K562 (cell line): ENCODE results near the gene LSP1. TPM values are rescaled to one million over a fixed set of nuclear protein-coding genes. Genes with fewer than 3 reads are reported as not detected.

Experiments
- ATAC-seq: fragments of 200-7000 bp; cut with Tn5 transposase; 3 replicates; pipeline ENCODE4 v1.9.1; 2020; ENCODE audit warnings: moderate library complexity
- BruUV-seq: library from RNA; stranded (reverse); fragments of 400-500 nt; replicated peaks from 2 replicates; lab custom pipeline; 2021; lab: Mats Ljungman, UMichigan
- CTCF ChIA-PET: fragments of 300-600 bp; formaldehyde crosslinking; extraction: SDS; loops from one replicate; lab custom pipeline; 2021; ENCODE audit warnings: low intra/inter-chr PET ratio; lab: Yijun Ruan, JAX
- POLR2A ChIA-PET: fragments of 300-600, 350-650 bp; sonication (Branson Sonifier 250); formaldehyde crosslinking; extraction: SDS; loops from one replicate; lab custom pipeline; 2021; ENCODE audit warnings: antibody characterized with exemption, inconsistent platforms; lab: Yijun Ruan, JAX
- DNase-seq, 4 experiments: peaks; one replicate each; pipeline versions ENCODE4 v3.0.0 to v3.0.0-alpha.2; 2011 to 2018; ENCODE audit warnings: low spot score in 3 of 4, mixed read lengths in 3 of 4; ENCODE audit errors: extremely low read depth in 1 of 4
- FAIRE-seq: peaks from 2 replicates; lab custom pipeline; 2011; peaks lifted over from hg19 to GRCh38; lab: Jason Lieb, UNC
- H2AFZ ChIP-seq: 2 replicates; pipeline ENCODE4 v1.6.0; 2011; ENCODE audit warnings: low read depth, low read length, control low read depth, inconsistent platforms
- H3K27ac ChIP-seq: fragments of 200-600 bp; 3 replicates; pipeline ENCODE4 v1.8.0; 2011; ENCODE audit warnings: low read depth, mild to moderate bottlenecking, control low read depth, inconsistent platforms, low read length, moderate library complexity, mixed read lengths; ENCODE audit errors: extremely low read depth
- H3K27me3 ChIP-seq, 2 experiments: fragments of 300-600 bp in 1 of 2; 2 replicates in 1 of 2; 3 replicates in 1 of 2; pipeline versions ENCODE4 v1.6.0 to v1.8.0; 2011; ENCODE audit warnings: inconsistent platforms in 2 of 2, low read length in 2 of 2, mild to moderate bottlenecking in 1 of 2, mixed read lengths in 1 of 2, moderate library complexity in 1 of 2; ENCODE audit not compliant: control insufficient read depth in 2 of 2, insufficient read depth in 2 of 2
- H3K36me3 ChIP-seq: fragments of 300-600 bp; 3 replicates; pipeline ENCODE4 v1.8.0; 2011; ENCODE audit warnings: mild to moderate bottlenecking, low read length, inconsistent platforms; ENCODE audit not compliant: control insufficient read depth, insufficient read depth
- H3K4me1 ChIP-seq, 2 experiments: fragments of 200-600 bp in 1 of 2; replicated peaks in 1 of 2; 2 replicates in 1 of 2; 3 replicates in 1 of 2; pipeline versions ENCODE4 v1.5.1 to v1.8.0; 2011; ENCODE audit warnings: inconsistent platforms in 2 of 2, low read length in 2 of 2, mild to moderate bottlenecking in 1 of 2, mixed read lengths in 1 of 2, moderate library complexity in 1 of 2; ENCODE audit not compliant: control insufficient read depth in 2 of 2, insufficient read depth in 2 of 2
- H3K4me2 ChIP-seq: 2 replicates; pipeline ENCODE4 v1.6.1; 2011; ENCODE audit warnings: low read length, control low read depth, inconsistent platforms, mixed read lengths; ENCODE audit not compliant: insufficient read depth
- H3K4me3 ChIP-seq: fragments of 200-600 bp; sonication (generic), shearing (Covaris generic); 2 replicates; pipeline ENCODE4 v1.5.1; 2016; ENCODE audit warnings: control low read depth, inconsistent platforms
- H3K79me2 ChIP-seq: fragments of 200-600 bp; 3 replicates; pipeline ENCODE4 v1.8.0; 2011; ENCODE audit warnings: low read length, inconsistent platforms; ENCODE audit not compliant: control insufficient read depth, insufficient read depth
- H3K9ac ChIP-seq, 2 experiments: 2 replicates each; pipeline versions ENCODE4 v1.6.0 to v1.6.1; 2011; ENCODE audit warnings: low read depth in 2 of 2, low read length in 2 of 2, control low read depth in 1 of 2, inconsistent platforms in 1 of 2, mild to moderate bottlenecking in 1 of 2, mixed read lengths in 1 of 2; ENCODE audit not compliant: insufficient read depth in 1 of 2
- H3K9me1 ChIP-seq: one replicate; pipeline ENCODE4 v1.6.0; 2011; ENCODE audit warnings: inconsistent platforms, mild to moderate bottlenecking, low read length, moderate library complexity; ENCODE audit not compliant: control insufficient read depth, insufficient read depth
- H3K9me3 ChIP-seq: replicated peaks from 2 replicates; pipeline ENCODE4 v1.5.1; 2011; ENCODE audit warnings: low read depth, low read length, inconsistent platforms; ENCODE audit not compliant: control insufficient read depth, insufficient read depth
- H4K20me1 ChIP-seq: replicated peaks from 2 replicates; pipeline ENCODE4 v1.6.1; 2011; ENCODE audit warnings: low read length, inconsistent platforms, mixed read lengths; ENCODE audit not compliant: control insufficient read depth, insufficient read depth
- AFF1 ChIP-seq, 2 experiments: fragments of 450-650 bp; IDR thresholded peaks; 2 replicates each; pipeline ENCODE4 v1.6.1; 2018; ENCODE audit warnings: mild to moderate bottlenecking in 2 of 2, low read depth in 1 of 2; ENCODE audit not compliant: partially characterized antibody in 2 of 2
- MBD1 ChIP-seq: fragments of 250-450 bp; sonication (Bioruptor Pico); IDR thresholded peaks from 2 replicates; pipeline ENCODE4 v1.8.0; 2022; ENCODE audit warnings: inconsistent platforms
- NELFE ChIP-seq: IDR thresholded peaks from 2 replicates; pipeline ENCODE4 v1.6.1; 2011; ENCODE audit warnings: mild to moderate bottlenecking; ENCODE audit not compliant: insufficient read depth, insufficient read length
- ZNF695 ChIP-seq: fragments of 450-650 bp; formaldehyde crosslinking; IDR thresholded peaks from 2 replicates; pipeline ENCODE4 v1.4.0; 2020; ENCODE audit warnings: mild to moderate bottlenecking, moderate library complexity
- WGBS: fragments of 100-300 bp; shearing (Covaris generic); methylation state at CpG from one replicate; pipeline ENCODE4 v1.1.6; 2016; ENCODE audit warnings: low coverage, mixed read lengths; ENCODE audit not compliant: insufficient coverage; ENCODE audit errors: missing lambda C conversion rate; 5-methylcytosine and 5-hydroxymethylcytosine counted together
- in situ Hi-C: fragments of 300-500 bp; cut with MboI; formaldehyde crosslinking; loops from 4 replicates; pipeline ENCODE4 v1.15.0; 2018; ENCODE audit warnings: inconsistent platforms, mixed read lengths
- intact Hi-C: fragments of 100-400 bp; cut with micrococcal nuclease; formaldehyde crosslinking; loops from 2 replicates; pipeline ENCODE4 v1.14.2; 2022
- polyA plus RNA-seq, 8 experiments: library from polyadenylated mRNA; depleted of rRNA in 4 of 8; stranded (reverse) in 5 of 8; unstranded in 3 of 8; fragments of >200 nt; fragmentation: Nextera tagmentation in 2 of 8; fragmentation: Illumina TruSeq in 1 of 8; extraction: Ambion mirVana in 2 of 8; extraction: Trizol in 1 of 8; gene quantifications; 2 replicates each; pipeline versions ENCODE4 v1.2.1 to v1.2.3, GENCODE V29; 2011 to 2014; ENCODE audit warnings: inconsistent platforms in 1 of 8, missing spikeins in 1 of 8
- total RNA-seq, 7 experiments: library from RNA; depleted of rRNA in 6 of 7; stranded (reverse); fragments of >200 nt in 6 of 7; fragmentation: Illumina TruSeq in 2 of 7; extraction: Trizol in 2 of 7; gene quantifications; 2 replicates each; pipeline versions ENCODE4 v1.2.1 to v1.2.3, GENCODE V29; 2011 to 2021; ENCODE audit warnings: low replicate concordance in 1 of 7

Gene LSP1
- total and polyA plus RNA-seq, 9 of the 15 experiments (the other 6 are each of a cell fraction or from before 2014, with no cell fraction given): 0.08 to 2.9 (median 0.65) TPM; not detected in 2

- H2AFZ ChIP-seq: no peak overlapping the region
- no peak overlapping the region for H3K4me3 ChIP-seq
- CTCF ChIA-PET: no interaction called here
- in situ Hi-C loops (no loop called here), intact Hi-C loops (no loop called here)
- peaks cover 28 to 53% of the 10 kb centered on the region in 2 experiments for H3K27me3 ChIP-seq
- WGBS: 4% methylated on average over 5 of the region's 5 CpGs
- POLR2A ChIA-PET: no interaction called here
- no peak for FAIRE-seq
- no peaks in the 10 kb centered on the region for H3K9me1 ChIP-seq
- BruUV-seq: no TSS peak
- no peak overlapping the region for H3K9ac ChIP-seq
- H3K9me3 ChIP-seq: no peaks in the 10 kb centered on the region; the same call in 1 of the 2 replicates
- H3K4me1 ChIP-seq: no peaks in the 10 kb centered on the region
- no peaks in the 10 kb centered on the region for H3K79me2 ChIP-seq
- no peaks in the 10 kb centered on the region; the same call in 1 of the 2 replicates for H4K20me1 ChIP-seq
- no peak overlapping the region for H3K4me2 ChIP-seq
- TF ChIP-seq MBD1 (CRISPR knock-in tag) (no peak), ZNF695 (CRISPR knock-in tag) (no peak), NELFE (no peak), AFF1 (IDR thresholded peaks at IDR 0.05; ENCODE audit: low read depth in 1 of 2, partially characterized antibody in 2 of 2) (peak in 1 of 2 experiments; percentile 93)
- TF ChIP-seq, all 486 proteins: peak for 1
- no peak for ATAC-seq
- H3K36me3 ChIP-seq: no peaks in the 10 kb centered on the region
- no peak for DNase-seq
- H3K27ac ChIP-seq: no peak overlapping the region
Observed at GRCh38 chr11:1812274-1812673, 40.6 kb upstream of the LSP1 start.
